ENCODE measurements around the gene HAPSTR1.

The HAPSTR1 gene

GRCh38 chr16:9112844-9113186 lies 21.4 kb downstream of the HAPSTR1 start:
- no peak overlapping the region for H3K4me2 ChIP-seq (ENCODE audit: low read depth, low read length)
- peaks cover 11% of the 10 kb centered on the region for H3K36me3 ChIP-seq (replicated peaks; ENCODE audit: insufficient read depth, low read length)
- H3F3A ChIP-seq (ENCODE audit: insufficient read depth, low read length): 0 out of 2 replicates have a peak, but pooled peaks cover 3% of the 10 kb centered on the region
- H4K20me1 ChIP-seq (ENCODE audit: insufficient read depth, low read length): peaks cover 51% of the 10 kb centered on the region
- no peaks in the 10 kb centered on the region for H3K9me3 ChIP-seq (replicated peaks; ENCODE audit: insufficient read depth, low read length)
- no peak overlapping the region for H3K4me3 ChIP-seq (ENCODE audit: low read length)
- TF ChIP-seq EZH2phosphoT487 (IDR thresholded peaks at IDR 0.05; ENCODE audit: low read length): no peak
- peaks cover 99% of the 10 kb centered on the region for H3K79me2 ChIP-seq (ENCODE audit: low read length)
- no peak overlapping the region for H3K9ac ChIP-seq (ENCODE audit: low read length)
- no peak for DNase-seq
- no peaks in the 10 kb centered on the region for H3K27me3 ChIP-seq (replicated peaks; ENCODE audit: insufficient read depth, low read length)
- no peak overlapping the region for H3K27ac ChIP-seq (ENCODE audit: low read length)
- H2AFZ ChIP-seq (ENCODE audit: low read length): no peak overlapping the region
- no peaks in the 10 kb centered on the region for H3K4me1 ChIP-seq (ENCODE audit: low read length)
- H3K9me2 ChIP-seq (replicated peaks; ENCODE audit: insufficient read depth, low read length): no peaks in the 10 kb centered on the region

GRCh38 chr16:9113707-9114106 lies 22.3 kb downstream of the HAPSTR1 start:
- Histone ChIP-seq H3K4me2 (ENCODE audit: low read depth, low read length) (no peak overlapping the region), H3K9me3 (replicated peaks; ENCODE audit: insufficient read depth, low read length) (no peaks in the 10 kb centered on the region), H3K27ac (ENCODE audit: low read length) (no peak overlapping the region), H2AFZ (ENCODE audit: low read length) (no peak overlapping the region), H3K4me1 (ENCODE audit: low read length) (no peaks in the 10 kb centered on the region), H3K36me3 (replicated peaks; ENCODE audit: insufficient read depth, low read length) (peaks cover 11% of the 10 kb centered on the region; the same call in 1 of the 2 replicates), H3K9ac (ENCODE audit: low read length) (no peak overlapping the region), H3K9me2 (replicated peaks; ENCODE audit: insufficient read depth, low read length) (no peaks in the 10 kb centered on the region), H3K4me3 (ENCODE audit: low read length) (no peak overlapping the region), H3K79me2 (ENCODE audit: low read length) (peaks cover 98% of the 10 kb centered on the region), H4K20me1 (ENCODE audit: insufficient read depth, low read length) (peaks cover 46% of the 10 kb centered on the region), H3K27me3 (replicated peaks; ENCODE audit: insufficient read depth, low read length) (no peaks in the 10 kb centered on the region), H3F3A (ENCODE audit: insufficient read depth, low read length) (0 out of 2 replicates have a peak, but pooled peaks cover 4% of the 10 kb centered on the region)
- TF ChIP-seq CTCF (IDR thresholded peaks at IDR 0.05; ENCODE audit: low read length) (no peak), EZH2phosphoT487 (IDR thresholded peaks at IDR 0.05; ENCODE audit: low read length) (no peak), EZH2 (optimal IDR thresholded peaks at IDR 0.05; ENCODE audit: low read depth, low read length) (no peak)
- DNase-seq: no peak

- 0 out of 2 replicates have a peak, but pooled peaks cover 4% of the 10 kb centered on the region for H3F3A ChIP-seq (ENCODE audit: insufficient read depth, low read length)
- no peak overlapping the region for H3K27ac ChIP-seq (ENCODE audit: low read length)
- H3K4me2 ChIP-seq (ENCODE audit: low read depth, low read length): no peak overlapping the region
- no peaks in the 10 kb centered on the region for H3K9me3 ChIP-seq (replicated peaks; ENCODE audit: insufficient read depth, low read length)
- no peak for DNase-seq
- no peaks in the 10 kb centered on the region for H3K27me3 ChIP-seq (replicated peaks; ENCODE audit: insufficient read depth, low read length)
- H3K4me1 ChIP-seq (ENCODE audit: low read length): no peaks in the 10 kb centered on the region
- H3K9ac ChIP-seq (ENCODE audit: low read length): no peak overlapping the region
- peaks cover 42% of the 10 kb centered on the region for H4K20me1 ChIP-seq (ENCODE audit: insufficient read depth, low read length)
- H2AFZ ChIP-seq (ENCODE audit: low read length): no peak overlapping the region
- peaks cover 11% of the 10 kb centered on the region; the same call in 1 of the 2 replicates for H3K36me3 ChIP-seq (replicated peaks; ENCODE audit: insufficient read depth, low read length)
- no peak overlapping the region for H3K4me3 ChIP-seq (ENCODE audit: low read length)
- no peak for TF ChIP-seq EZH2 (optimal IDR thresholded peaks at IDR 0.05; ENCODE audit: low read depth, low read length)
- no peak for TF ChIP-seq EZH2phosphoT487 (IDR thresholded peaks at IDR 0.05; ENCODE audit: low read length)
- no peak for TF ChIP-seq CTCF (IDR thresholded peaks at IDR 0.05; ENCODE audit: low read length)
- no peaks in the 10 kb centered on the region for H3K9me2 ChIP-seq (replicated peaks; ENCODE audit: insufficient read depth, low read length)
- H3K79me2 ChIP-seq (ENCODE audit: low read length): peaks cover 98% of the 10 kb centered on the region
These were observed 22.7 kb downstream of the HAPSTR1 start for GRCh38 chr16:9114112-9114511.

- TF ChIP-seq CTCF (IDR thresholded peaks at IDR 0.05; ENCODE audit: low read length) (no peak), EZH2phosphoT487 (IDR thresholded peaks at IDR 0.05; ENCODE audit: low read length) (no peak), EZH2 (optimal IDR thresholded peaks at IDR 0.05; ENCODE audit: low read depth, low read length) (no peak)
- H3K27ac ChIP-seq (ENCODE audit: low read length): no peak overlapping the region
- H4K20me1 ChIP-seq (ENCODE audit: insufficient read depth, low read length): peaks cover 40% of the 10 kb centered on the region
- no peak for DNase-seq
- H2AFZ ChIP-seq (ENCODE audit: low read length): no peak overlapping the region
- H3K4me2 ChIP-seq (ENCODE audit: low read depth, low read length): no peak overlapping the region
- no peaks in the 10 kb centered on the region for H3K9me2 ChIP-seq (replicated peaks; ENCODE audit: insufficient read depth, low read length)
- H3K4me3 ChIP-seq (ENCODE audit: low read length): no peak overlapping the region
- no peaks in the 10 kb centered on the region for H3K4me1 ChIP-seq (ENCODE audit: low read length)
- H3K9ac ChIP-seq (ENCODE audit: low read length): no peak overlapping the region
- H3K36me3 ChIP-seq (replicated peaks; ENCODE audit: insufficient read depth, low read length): peaks cover 11% of the 10 kb centered on the region; the same call in 1 of the 2 replicates
- no peaks in the 10 kb centered on the region for H3K9me3 ChIP-seq (replicated peaks; ENCODE audit: insufficient read depth, low read length)
- H3F3A ChIP-seq (ENCODE audit: insufficient read depth, low read length): 0 out of 2 replicates have a peak, but pooled peaks cover 4% of the 10 kb centered on the region
- H3K79me2 ChIP-seq (ENCODE audit: low read length): peaks cover 98% of the 10 kb centered on the region
- H3K27me3 ChIP-seq (replicated peaks; ENCODE audit: insufficient read depth, low read length): no peaks in the 10 kb centered on the region
These were observed 23.4 kb downstream of the HAPSTR1 start for GRCh38 chr16:9114842-9115241.

All from MM.1S (cell line).